SK-N-MC (cell line): ENCODE results near the gene SLC9A9.
A peak's percentile ranks its signal among the peaks of the same experiment; 100 is the strongest.

Experiments used
- DNase-seq: peaks from one replicate; pipeline ENCODE4 v3.0.0-alpha.2; 2011; ENCODE audit warnings: low read depth, low spot score
- H3K27ac ChIP-seq: fragments of 200-600 bp; sonication (generic); 2 replicates; pipeline ENCODE4 v1.5.1; 2016; ENCODE audit warnings: mixed run types
- H3K36me3 ChIP-seq: fragments of 200-600 bp; sonication (generic); 2 replicates; pipeline ENCODE4 v1.6.1; 2017; ENCODE audit warnings: antibody characterized with exemption, low read length, mixed read lengths; ENCODE audit not compliant: insufficient read depth
- H3K4me3 ChIP-seq: fragments of 200-600 bp; sonication (generic); 2 replicates; pipeline ENCODE4 v1.5.1; 2016
- H3K9ac ChIP-seq: fragments of 200-600 bp; sonication (generic); 2 replicates; pipeline ENCODE4 v1.8.0; 2017; ENCODE audit warnings: mixed run types, mixed read lengths; ENCODE audit not compliant: insufficient read length
- H3K9me3 ChIP-seq: fragments of 200-600 bp; sonication (generic); 2 replicates; pipeline ENCODE4 v1.6.1; 2017; ENCODE audit warnings: low read depth, mild to moderate bottlenecking, antibody characterized with exemption, low read length, moderate library complexity, mixed read lengths
- EZH2 ChIP-seq: fragments of 200-600 bp; sonication (generic); IDR thresholded peaks from one replicate; pipeline ENCODE4 v1.6.1; 2017; ENCODE audit warnings: antibody characterized with exemption
- FOXP2 ChIP-seq: optimal IDR thresholded peaks from 2 replicates; pipeline ENCODE3; 2011; ENCODE audit warnings: mild to moderate bottlenecking, moderate library complexity; ENCODE audit not compliant: insufficient read depth; ENCODE audit errors: extremely low read length, control extremely low read depth
- POLR2AphosphoS5 ChIP-seq: IDR thresholded peaks from 2 replicates; pipeline ENCODE4 v1.6.1; 2012; ENCODE audit warnings: mild to moderate bottlenecking, low read depth, low read length, borderline replicate concordance

The SLC9A9 gene

DNA sequence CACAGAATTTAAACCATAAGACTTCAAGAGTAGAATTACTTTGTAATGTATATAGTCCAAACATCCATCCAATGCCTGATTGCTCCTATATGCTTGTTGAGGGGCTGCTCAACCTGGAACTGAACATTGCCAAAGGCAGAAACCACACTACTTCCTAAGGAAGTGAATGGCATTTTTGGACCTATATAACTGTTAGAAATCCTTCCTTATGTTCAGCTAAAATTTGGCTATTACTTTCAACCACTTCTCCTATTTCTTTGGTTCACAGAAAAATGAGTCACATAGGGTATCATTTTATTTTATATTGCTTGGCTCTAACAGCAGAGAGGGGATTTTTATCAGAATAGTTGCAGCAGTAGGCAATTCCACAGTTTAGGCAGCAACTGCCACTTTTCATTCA, 342.1 kb downstream of the SLC9A9 start:
- no peaks in the 10 kb centered on the region for H3K36me3 ChIP-seq
- no peak overlapping the region for H3K4me3 ChIP-seq
- no peak overlapping the region for H3K27ac ChIP-seq
- no peak for DNase-seq
- no peak overlapping the region for H3K9ac ChIP-seq
- TF ChIP-seq POLR2AphosphoS5 (no peak), FOXP2 (no peak), EZH2 (no peak)
- H3K9me3 ChIP-seq = no peaks in the 10 kb centered on the region

DNA sequence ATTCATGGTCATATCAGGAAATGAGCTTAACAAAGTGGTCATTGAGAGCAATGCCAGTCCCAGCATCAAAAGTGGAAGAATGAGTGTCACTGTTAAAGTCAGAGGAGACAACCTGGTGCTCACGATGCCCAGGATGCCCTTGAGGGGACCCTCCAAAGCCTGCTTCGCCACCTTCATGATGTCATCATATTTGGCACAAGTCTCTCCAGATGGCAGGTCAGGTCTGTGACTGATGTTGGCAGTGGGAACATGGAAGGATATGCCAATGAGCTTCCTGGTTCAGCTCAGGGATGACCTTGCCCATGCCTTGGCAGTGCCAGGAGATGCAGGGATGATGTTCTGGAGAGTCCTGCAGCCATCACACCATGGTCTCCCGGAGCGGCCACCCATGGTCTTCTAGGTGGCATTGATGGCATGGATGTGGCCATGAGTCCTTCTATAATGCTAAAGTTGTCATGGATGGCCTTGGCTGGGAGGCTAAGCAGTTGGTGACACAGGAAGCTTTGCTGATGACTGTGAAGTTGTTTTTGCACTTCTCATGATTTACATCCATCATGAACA, 344.9 kb downstream of the SLC9A9 start:
- H3K36me3 ChIP-seq = no peaks in the 10 kb centered on the region
- H3K9me3 ChIP-seq = no peaks in the 10 kb centered on the region
- H3K27ac ChIP-seq = no peak overlapping the region
- TF ChIP-seq POLR2AphosphoS5 = no peak
- TF ChIP-seq FOXP2 = no peak
- TF ChIP-seq EZH2 = no peak
- H3K4me3 ChIP-seq = no peak overlapping the region
- H3K9ac ChIP-seq = no peak overlapping the region
- DNase-seq = no peak

DNA sequence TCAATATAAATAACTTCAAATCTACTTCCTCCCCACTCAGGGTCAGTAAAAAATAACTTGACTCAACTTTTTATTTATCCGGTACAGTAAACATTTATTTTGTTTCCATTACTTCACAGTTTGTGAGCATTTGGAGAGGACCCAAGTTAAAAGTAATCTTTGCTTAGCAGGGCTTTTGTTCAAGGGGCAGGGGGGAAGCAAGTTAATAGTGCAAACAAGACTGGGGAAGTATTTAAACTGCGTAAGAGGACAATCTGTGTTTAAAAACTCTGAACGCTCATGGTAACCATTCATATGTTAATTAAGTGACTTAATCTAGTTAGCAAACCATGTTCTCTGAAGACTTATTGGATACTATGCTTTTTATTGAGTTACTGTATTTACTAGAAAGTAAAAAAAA, 346.2 kb downstream of the SLC9A9 start:
- no peaks in the 10 kb centered on the region for H3K9me3 ChIP-seq
- TF ChIP-seq FOXP2 (no peak), EZH2 (no peak), POLR2AphosphoS5 (no peak)
- no peak overlapping the region for H3K27ac ChIP-seq
- H3K36me3 ChIP-seq = no peaks in the 10 kb centered on the region
- no peak overlapping the region for H3K4me3 ChIP-seq
- H3K9ac ChIP-seq = no peak overlapping the region
- peak; percentile 57 for DNase-seq

DNA sequence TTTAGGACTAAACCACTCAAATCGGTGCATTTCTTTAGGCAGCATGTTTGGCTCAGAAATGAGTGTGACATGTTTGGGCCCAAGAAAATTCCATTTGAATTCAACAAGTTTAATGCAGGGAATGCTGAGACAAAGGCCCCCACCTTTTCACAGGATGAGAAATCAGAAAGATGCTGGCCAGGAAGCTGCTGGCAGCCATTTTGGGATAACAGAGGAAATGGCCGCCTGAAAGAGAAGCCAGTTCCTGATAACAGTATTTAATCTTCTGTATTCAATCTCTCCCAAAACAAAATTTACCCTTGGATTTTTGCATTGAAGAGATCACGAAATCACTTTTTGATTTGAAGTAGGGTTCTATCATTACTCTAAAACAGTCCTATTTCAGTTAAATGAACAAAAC, 350.9 kb downstream of the SLC9A9 start:
- TF ChIP-seq POLR2AphosphoS5 = no peak
- TF ChIP-seq EZH2 = no peak
- no peak for TF ChIP-seq FOXP2
- Histone ChIP-seq H3K4me3 (no peak overlapping the region), H3K27ac (no peak overlapping the region), H3K9ac (no peak overlapping the region), H3K9me3 (no peaks in the 10 kb centered on the region), H3K36me3 (no peaks in the 10 kb centered on the region)
- no peak for DNase-seq

DNA sequence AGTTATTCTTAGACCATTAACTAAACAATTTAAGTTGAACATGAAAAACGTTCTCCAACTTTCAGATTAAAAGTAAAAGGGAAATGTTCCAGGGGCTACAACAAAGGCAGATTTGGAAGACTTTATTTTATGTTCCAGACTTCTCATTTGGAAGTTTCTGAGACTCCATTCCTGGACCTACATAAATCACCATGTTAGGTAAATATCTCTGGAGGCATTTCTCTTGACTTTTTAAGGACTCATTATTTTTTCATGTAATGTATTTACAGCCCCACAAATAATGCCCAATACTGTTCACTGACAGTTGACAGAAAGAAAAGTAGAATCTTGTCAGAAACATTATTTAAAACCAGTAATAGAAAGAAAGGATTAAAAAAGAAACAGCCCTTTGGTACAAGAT, 352.1 kb downstream of the SLC9A9 start:
- no peaks in the 10 kb centered on the region for H3K36me3 ChIP-seq
- TF ChIP-seq EZH2 = no peak
- no peak for TF ChIP-seq POLR2AphosphoS5
- TF ChIP-seq FOXP2 = no peak
- DNase-seq = no peak
- H3K9ac ChIP-seq = no peak overlapping the region
- H3K9me3 ChIP-seq = no peaks in the 10 kb centered on the region
- no peak overlapping the region for H3K4me3 ChIP-seq
- H3K27ac ChIP-seq = no peak overlapping the region

DNA sequence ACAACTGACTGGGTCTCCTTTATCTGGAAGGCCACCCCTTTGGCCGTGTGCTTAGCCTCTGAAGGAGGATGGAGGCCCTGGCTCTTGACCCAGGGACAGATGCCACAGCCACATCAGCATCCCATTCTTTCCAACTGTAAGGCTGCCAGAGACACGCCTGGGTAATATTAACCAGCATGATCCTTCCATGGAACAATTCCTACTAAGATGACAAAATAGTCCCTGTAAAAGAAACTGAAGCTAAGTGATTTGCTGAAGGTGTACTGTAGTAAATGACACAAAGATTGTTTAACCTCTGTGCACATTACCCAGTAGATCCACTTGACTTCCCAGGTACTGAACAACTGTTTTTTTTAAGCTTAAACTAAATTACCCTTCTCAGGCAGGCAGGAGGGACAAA, 352.7 kb downstream of the SLC9A9 start:
- no peak overlapping the region for H3K27ac ChIP-seq
- no peaks in the 10 kb centered on the region for H3K36me3 ChIP-seq
- H3K9ac ChIP-seq = no peak overlapping the region
- H3K9me3 ChIP-seq = no peaks in the 10 kb centered on the region
- TF ChIP-seq POLR2AphosphoS5 = no peak
- TF ChIP-seq EZH2 = no peak
- TF ChIP-seq FOXP2 = no peak
- no peak overlapping the region for H3K4me3 ChIP-seq
- DNase-seq = no peak

DNA sequence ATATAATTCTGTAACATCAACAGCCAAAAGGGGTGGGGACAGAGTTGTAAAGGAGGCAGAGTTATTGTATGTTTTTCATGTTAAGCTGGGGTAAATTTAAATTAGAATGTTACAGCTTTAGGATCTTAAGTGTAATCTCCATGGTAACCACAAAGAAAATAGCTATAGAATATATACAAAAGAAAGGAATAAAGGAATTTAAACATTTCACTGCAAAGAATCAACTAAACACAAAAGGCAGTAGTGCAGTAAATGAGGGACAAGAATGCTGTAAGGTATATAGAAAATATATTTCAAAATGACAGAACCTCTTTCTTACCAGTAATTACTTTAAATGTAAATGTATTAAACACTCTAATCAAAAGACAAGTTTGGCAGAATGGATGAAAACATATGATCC, 361.7 kb downstream of the SLC9A9 start:
- no peak overlapping the region for H3K4me3 ChIP-seq
- no peak overlapping the region for H3K9ac ChIP-seq
- H3K9me3 ChIP-seq = no peaks in the 10 kb centered on the region
- TF ChIP-seq POLR2AphosphoS5 (no peak), EZH2 (no peak), FOXP2 (no peak)
- H3K27ac ChIP-seq = no peak overlapping the region
- DNase-seq = no peak
- no peaks in the 10 kb centered on the region for H3K36me3 ChIP-seq

DNA sequence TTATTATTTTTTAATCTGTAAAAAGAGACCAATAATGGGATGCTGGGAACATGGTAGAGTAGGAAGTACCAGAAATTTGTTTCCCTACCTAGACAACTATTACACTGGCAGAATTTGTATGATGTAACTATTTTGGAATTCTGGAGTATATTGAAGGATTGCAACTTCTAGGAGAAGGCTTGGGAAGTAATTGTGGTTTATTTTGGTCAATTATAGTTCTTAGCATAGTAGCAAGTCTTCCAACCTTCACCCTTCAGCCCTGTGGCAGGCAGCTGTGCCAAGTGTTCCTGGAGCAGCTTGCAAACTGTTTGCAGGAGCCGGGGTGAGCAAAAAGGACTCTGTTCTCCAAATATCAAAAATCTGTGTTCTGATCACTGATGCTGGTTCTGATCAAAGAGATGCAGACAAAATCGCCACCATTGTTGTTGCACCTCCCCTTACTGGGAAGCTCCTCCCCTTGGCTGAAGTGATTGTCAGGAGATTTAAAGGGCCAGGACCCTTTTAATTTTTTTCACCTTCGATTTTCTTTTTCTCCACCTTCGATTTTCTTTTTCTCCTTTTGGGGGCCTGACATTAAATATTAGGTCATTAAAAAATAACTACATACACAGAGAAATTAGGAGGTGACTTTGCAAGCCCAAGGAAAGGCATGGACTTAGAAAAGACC, 363.3 kb downstream of the SLC9A9 start:
- Histone ChIP-seq H3K36me3 (no peaks in the 10 kb centered on the region), H3K27ac (no peak overlapping the region), H3K4me3 (no peak overlapping the region), H3K9ac (no peak overlapping the region), H3K9me3 (no peaks in the 10 kb centered on the region)
- DNase-seq = no peak
- no peak for TF ChIP-seq POLR2AphosphoS5
- TF ChIP-seq EZH2 = no peak
- no peak for TF ChIP-seq FOXP2

DNA sequence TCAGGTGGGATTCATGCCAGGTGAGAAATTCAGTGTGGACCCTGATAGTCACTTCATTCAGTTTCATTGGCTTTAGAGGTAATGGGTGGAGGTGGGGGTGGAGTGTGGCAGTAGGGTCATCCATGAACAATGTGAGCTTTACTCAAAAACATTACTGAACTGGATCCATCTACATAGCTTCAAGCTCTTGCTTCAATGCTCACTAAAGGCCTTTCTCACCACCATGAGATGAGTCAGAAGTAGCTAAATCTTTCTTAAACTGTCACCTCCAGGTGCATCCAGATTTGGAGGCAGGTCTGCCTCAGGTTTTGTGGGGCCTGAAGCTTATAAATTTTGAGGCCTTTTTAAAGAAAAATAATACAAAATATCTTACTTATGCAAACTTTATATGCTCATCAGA, 365.1 kb downstream of the SLC9A9 start:
- no peaks in the 10 kb centered on the region for H3K36me3 ChIP-seq
- no peak for TF ChIP-seq POLR2AphosphoS5
- no peak for TF ChIP-seq EZH2
- no peak for TF ChIP-seq FOXP2
- DNase-seq = no peak
- H3K9ac ChIP-seq = no peak overlapping the region
- H3K9me3 ChIP-seq = no peaks in the 10 kb centered on the region
- H3K4me3 ChIP-seq = no peak overlapping the region
- H3K27ac ChIP-seq = no peak overlapping the region
